H1 (cell line): ENCODE measurements around the gene ADARB2. TPM values are rescaled to one million over a fixed set of nuclear protein-coding genes. Genes with fewer than 3 reads are reported as not detected.

ENCODE experiments used
- CTCF ChIA-PET: fragments of 300-600 bp; sonication (Branson Sonifier 250); formaldehyde crosslinking; loops from one replicate; lab custom pipeline; 2021; ENCODE audit not compliant: partially characterized antibody; lab: Charles Lee
- POLR2A ChIA-PET: fragments of 300-600 bp; sonication (Branson Sonifier 250); formaldehyde crosslinking; loops from one replicate; lab custom pipeline; 2021; ENCODE audit warnings: inconsistent platforms; ENCODE audit not compliant: partially characterized antibody; lab: Charles Lee
- DNase-seq, 2 experiments: peaks; one replicate each; pipeline versions ENCODE4 v3.0.0 to v3.0.0-alpha.2; 2010 to 2022; ENCODE audit warnings: low spot score in 2 of 2, low read depth in 1 of 2, mixed read lengths in 1 of 2
- FAIRE-seq: peaks from 2 replicates; lab custom pipeline; 2011; peaks lifted over from hg19 to GRCh38; lab: Jason Lieb, UNC
- H2AFZ ChIP-seq: 2 replicates; pipeline ENCODE4 v1.8.1; 2012; ENCODE audit warnings: low read length, inconsistent platforms
- H2AK5ac ChIP-seq: 2 replicates; pipeline ENCODE4 v1.6.1; 2013; ENCODE audit warnings: low read depth, low read length
- H2BK120ac ChIP-seq: replicated peaks from 2 replicates; pipeline ENCODE3; 2013; ENCODE audit warnings: low read depth, low read length, inconsistent platforms
- H2BK12ac ChIP-seq: 2 replicates; pipeline ENCODE4 v1.6.1; 2013; ENCODE audit warnings: low read depth, low read length
- H2BK15ac ChIP-seq: 2 replicates; pipeline ENCODE4 v1.6.1; 2013; ENCODE audit warnings: low read length
- H2BK20ac ChIP-seq: 2 replicates; pipeline ENCODE4 v1.6.1; 2013; ENCODE audit warnings: low read length
- H2BK5ac ChIP-seq: 2 replicates; pipeline ENCODE4 v1.6.1; 2013; ENCODE audit warnings: low read depth, low read length
- H3K14ac ChIP-seq: 2 replicates; pipeline ENCODE4 v1.6.1; 2013; ENCODE audit warnings: inconsistent platforms; ENCODE audit not compliant: insufficient read length
- H3K18ac ChIP-seq: 2 replicates; pipeline ENCODE4 v1.6.1; 2013; ENCODE audit warnings: low read length; ENCODE audit errors: extremely low read depth
- H3K23ac ChIP-seq: 2 replicates; pipeline ENCODE4 v1.6.1; 2013; ENCODE audit warnings: inconsistent platforms; ENCODE audit not compliant: insufficient read length
- H3K23me2 ChIP-seq: 2 replicates; pipeline ENCODE4 v1.6.1; 2013; ENCODE audit warnings: low read depth, low read length
- H3K27ac ChIP-seq: 2 replicates; pipeline ENCODE4 v1.6.1; 2011; ENCODE audit warnings: low read depth, low read length, inconsistent platforms
- H3K27me3 ChIP-seq, 4 experiments: replicated peaks in 1 of 4; 1 replicate in 1 of 4; 2 replicates in 3 of 4; pipeline versions ENCODE4 v1.6.1 to v1.8.1; 2011 to 2013; ENCODE audit warnings: low read length in 3 of 4, mild to moderate bottlenecking in 3 of 4, inconsistent platforms in 2 of 4, mixed read lengths in 2 of 4, moderate library complexity in 1 of 4; ENCODE audit not compliant: control insufficient read depth in 3 of 4, insufficient read depth in 3 of 4; ENCODE audit errors: extremely low read depth in 1 of 4
- H3K36me3 ChIP-seq, 4 experiments: 2 replicates each; pipeline versions ENCODE4 v1.6.1 to v1.8.1; 2011 to 2013; ENCODE audit warnings: mild to moderate bottlenecking in 4 of 4, low read length in 3 of 4, moderate library complexity in 2 of 4, control low read depth in 1 of 4, inconsistent platforms in 1 of 4; ENCODE audit not compliant: insufficient read depth in 4 of 4, control insufficient read depth in 2 of 4
- H3K4ac ChIP-seq: replicated peaks from 2 replicates; pipeline ENCODE3; 2013; ENCODE audit warnings: low read length, low read depth, mixed read lengths, inconsistent platforms; ENCODE audit not compliant: insufficient read length
- H3K4me1 ChIP-seq, 4 experiments: replicated peaks in 1 of 4; 1 replicate in 1 of 4; 2 replicates in 3 of 4; pipeline versions ENCODE4 v1.6.1 to v1.8.1; 2011 to 2013; ENCODE audit warnings: low read length in 3 of 4, inconsistent platforms in 2 of 4, mixed read lengths in 1 of 4; ENCODE audit not compliant: insufficient read depth in 4 of 4, control insufficient read depth in 3 of 4
- H3K4me2 ChIP-seq, 2 experiments: 2 replicates each; pipeline versions ENCODE4 v1.6.1 to v1.8.1; 2011 to 2013; ENCODE audit warnings: low read depth in 2 of 2, low read length in 2 of 2, control low read depth in 1 of 2, inconsistent platforms in 1 of 2, mild to moderate bottlenecking in 1 of 2; ENCODE audit not compliant: insufficient read depth in 1 of 2
- H3K4me3 ChIP-seq, 4 experiments: fragments of 200-600, 300-600 bp in 1 of 4; sonication (generic), shearing (Covaris generic), sonication (Bioruptor Twin) in 1 of 4; 2 replicates each; pipeline versions ENCODE4 v1.5.1 to v1.8.1; 2011 to 2016; ENCODE audit warnings: low read length in 4 of 4, low read depth in 3 of 4, control low read depth in 2 of 4, inconsistent platforms in 2 of 4, mild to moderate bottlenecking in 2 of 4, mixed read lengths in 1 of 4, moderate library complexity in 1 of 4; ENCODE audit not compliant: insufficient read depth in 2 of 4; ENCODE audit errors: extremely low read depth in 1 of 4
- H3K56ac ChIP-seq: replicated peaks from 2 replicates; pipeline ENCODE3; 2013; ENCODE audit warnings: low read depth, mild to moderate bottlenecking, mixed read lengths, low read length, inconsistent platforms; ENCODE audit not compliant: insufficient read length
- H3K79me1 ChIP-seq: 2 replicates; pipeline ENCODE4 v1.6.1; 2013; ENCODE audit warnings: low read depth, low read length, control low read depth
- H3K79me2 ChIP-seq, 2 experiments: 2 replicates each; pipeline versions ENCODE4 v1.6.1 to v1.8.1; 2012 to 2013; ENCODE audit warnings: low read length in 2 of 2, mild to moderate bottlenecking in 2 of 2, inconsistent platforms in 1 of 2; ENCODE audit not compliant: insufficient read depth in 2 of 2, control insufficient read depth in 1 of 2
- H3K9ac ChIP-seq, 4 experiments: replicated peaks in 1 of 4; 1 replicate in 1 of 4; 2 replicates in 3 of 4; pipeline versions ENCODE4 v1.6.1 to v1.8.1; 2011 to 2013; ENCODE audit warnings: low read depth in 3 of 4, low read length in 3 of 4, control low read depth in 2 of 4, mild to moderate bottlenecking in 2 of 4, moderate library complexity in 2 of 4, inconsistent platforms in 1 of 4; ENCODE audit errors: extremely low read depth in 1 of 4
- H3K9me3 ChIP-seq, 2 experiments: 2 replicates each; pipeline versions ENCODE4 v1.6.1 to v1.8.1; 2012 to 2013; ENCODE audit warnings: mild to moderate bottlenecking in 2 of 2, moderate library complexity in 2 of 2, control low read depth in 1 of 2, inconsistent platforms in 1 of 2, low read depth in 1 of 2, low read length in 1 of 2, mixed read lengths in 1 of 2; ENCODE audit not compliant: insufficient read depth in 2 of 2
- H4K20me1 ChIP-seq, 2 experiments: replicated peaks in 1 of 2; 2 replicates each; pipeline versions ENCODE3 to v1.8.1; 2011 to 2013; ENCODE audit warnings: inconsistent platforms in 2 of 2, low read length in 2 of 2, mild to moderate bottlenecking in 1 of 2; ENCODE audit not compliant: insufficient read depth in 2 of 2, control insufficient read depth in 1 of 2
- H4K5ac ChIP-seq: 2 replicates; pipeline ENCODE4 v1.6.1; 2013; ENCODE audit warnings: low read length, low read depth, mixed read lengths, inconsistent platforms; ENCODE audit not compliant: insufficient read length
- H4K8ac ChIP-seq: 2 replicates; pipeline ENCODE4 v1.8.0; 2013; ENCODE audit warnings: mild to moderate bottlenecking, moderate library complexity, low read length, inconsistent platforms; ENCODE audit not compliant: insufficient read depth; ENCODE audit errors: extremely low read depth
- H4K91ac ChIP-seq: replicated peaks from 2 replicates; pipeline ENCODE3; 2013; ENCODE audit warnings: low read length, mixed read lengths, inconsistent platforms; ENCODE audit not compliant: insufficient read length
- ASH2L ChIP-seq: fragments of 200-600, 300-600 bp; sonication (generic); IDR thresholded peaks from one replicate; pipeline ENCODE4 v1.7.1; 2017; ENCODE audit warnings: low read length
- BACH1 ChIP-seq: IDR thresholded peaks from 2 replicates; pipeline ENCODE4 v1.6.1; 2012; ENCODE audit warnings: low read length, improper control_type of control experiment
- BCL11A ChIP-seq, 2 experiments: IDR thresholded peaks; one replicate each; pipeline ENCODE4 v1.6.1; 2011; ENCODE audit warnings: low read depth in 2 of 2, low read length in 2 of 2, mild to moderate bottlenecking in 2 of 2
- BRCA1 ChIP-seq: IDR thresholded peaks from 2 replicates; pipeline ENCODE4 v1.6.1; 2012; ENCODE audit warnings: low read depth, low read length, improper control_type of control experiment
- CREB1 ChIP-seq: IDR thresholded peaks from 2 replicates; pipeline ENCODE4 v1.6.1; 2012; ENCODE audit warnings: inconsistent platforms
- EGR1 ChIP-seq: IDR thresholded peaks from 2 replicates; pipeline ENCODE4 v1.6.1; 2011; ENCODE audit warnings: low read depth, low read length, borderline replicate concordance
- HDAC2 ChIP-seq, 2 experiments: fragments of 300-600 bp in 1 of 2; sonication (generic) in 1 of 2; IDR thresholded peaks; 2 replicates each; pipeline ENCODE4 v1.6.1; 2011 to 2012; ENCODE audit warnings: low read depth in 2 of 2, low read length in 2 of 2, mild to moderate bottlenecking in 2 of 2, moderate library complexity in 2 of 2, borderline replicate concordance in 1 of 2, inconsistent platforms in 1 of 2
- JUN ChIP-seq: IDR thresholded peaks from 2 replicates; pipeline ENCODE4 v1.6.1; 2011; ENCODE audit warnings: low read depth, mild to moderate bottlenecking, improper control_type of control experiment, low read length
- JUND ChIP-seq: IDR thresholded peaks from 2 replicates; pipeline ENCODE4 v1.6.1; 2011; ENCODE audit warnings: mild to moderate bottlenecking, improper control_type of control experiment, low read length
- MAFK ChIP-seq: IDR thresholded peaks from 2 replicates; pipeline ENCODE4 v1.6.1; 2012; ENCODE audit warnings: low read depth, mild to moderate bottlenecking, improper control_type of control experiment, low read length
- POLR2A ChIP-seq, 2 experiments: IDR thresholded peaks; 1 replicate in 1 of 2; 2 replicates in 1 of 2; pipeline ENCODE4 v1.6.1; 2011; ENCODE audit warnings: low read depth in 2 of 2, low read length in 2 of 2, mild to moderate bottlenecking in 2 of 2; ENCODE audit errors: control extremely low read depth in 1 of 2
- RBBP5 ChIP-seq: IDR thresholded peaks from 2 replicates; pipeline ENCODE4 v1.7.1; 2012; ENCODE audit warnings: low read depth, mild to moderate bottlenecking, inconsistent platforms, low read length, moderate library complexity, borderline replicate concordance
- RFX5 ChIP-seq: IDR thresholded peaks from 2 replicates; pipeline ENCODE4 v1.6.1; 2011; ENCODE audit warnings: low read depth, low read length, improper control_type of control experiment, borderline replicate concordance
- RXRA ChIP-seq: IDR thresholded peaks from 2 replicates; pipeline ENCODE4 v1.6.1; 2011; ENCODE audit warnings: low read depth, mild to moderate bottlenecking, low read length, moderate library complexity; ENCODE audit not compliant: insufficient read depth
- SP2 ChIP-seq: IDR thresholded peaks from 2 replicates; pipeline ENCODE4 v1.6.1; 2012; ENCODE audit warnings: mild to moderate bottlenecking, low read length, inconsistent platforms
- TAF7 ChIP-seq: optimal IDR thresholded peaks from 2 replicates; pipeline ENCODE3; 2011; ENCODE audit warnings: low read depth, mild to moderate bottlenecking, inconsistent platforms, low read length, moderate library complexity, borderline replicate concordance
- WGBS, 2 experiments: shearing (Covaris generic) in 1 of 2; methylation state at CpG; one replicate each; pipeline versions ENCODE4 v1.1.6 to v1.1.7; 2013 to 2015; ENCODE audit warnings: low lambda C conversion rate in 2 of 2, mixed read lengths in 2 of 2, inconsistent platforms in 1 of 2, low coverage in 1 of 2, missing lambda C conversion rate in 1 of 2; ENCODE audit not compliant: insufficient replicate concordance in 2 of 2, insufficient coverage in 1 of 2, insufficient read length in 1 of 2; ENCODE audit errors: extremely low coverage in 1 of 2, missing lambda C conversion rate in 1 of 2; 5-methylcytosine and 5-hydroxymethylcytosine counted together
- polyA plus RNA-seq, 7 experiments: library from polyadenylated mRNA; depleted of rRNA in 3 of 7; stranded (reverse) in 5 of 7; unstranded in 2 of 7; fragments of >200 nt in 5 of 7; fragments of 200-250 nt in 2 of 7; gene quantifications; 1 replicate in 5 of 7; 2 replicates in 1 of 7; 4 replicates in 1 of 7; pipeline versions ENCODE4 v1.2.1 to v1.2.3, GENCODE V29; 2011 to 2013; ENCODE audit warnings: missing spikeins in 2 of 7, mixed read lengths in 2 of 7
- total RNA-seq: library from RNA; stranded (reverse); fragmentation: NEBNext Ultra II Directional; extraction: Animal tissue kit (Norgen Biotek cat#: 25700); gene quantifications from 2 replicates; pipeline ENCODE4 v1.2.1, GENCODE V29; 2021

Gene ADARB2
- total and polyA plus RNA-seq, 2 of the 8 experiments (the other 6 are each of a cell fraction or from before 2014, with no cell fraction given), result 2.2 to 2.8 TPM

DNA sequence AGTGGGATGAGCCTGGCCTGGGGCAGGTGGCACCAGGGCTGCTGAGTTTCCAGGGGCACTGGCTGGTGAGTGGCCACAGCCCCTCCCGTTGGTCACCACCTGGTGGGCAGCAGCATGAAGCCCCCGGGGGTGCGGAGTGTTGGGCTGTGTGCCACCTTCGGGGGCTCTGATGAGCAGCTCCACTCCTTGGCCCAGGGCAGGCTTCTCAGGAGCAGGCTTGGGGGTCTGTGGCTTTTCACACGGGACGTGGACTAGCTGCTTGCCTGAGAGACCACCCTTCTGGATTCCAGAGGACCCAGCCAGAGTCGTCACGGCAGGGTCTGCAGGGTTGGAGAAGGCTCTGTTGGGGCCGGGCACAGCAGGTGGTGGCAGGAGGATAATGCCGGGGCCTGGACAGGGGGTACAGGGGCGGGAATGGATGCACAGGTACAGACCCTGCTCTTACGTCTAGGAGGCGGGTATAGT lies 193.1 kb downstream of the ADARB2 start:
- CTCF ChIA-PET, result no interaction called here
- H2BK5ac ChIP-seq, result no peak overlapping the region
- POLR2A ChIA-PET, result no interaction called here
- no peaks in the 10 kb centered on the region for H3K27me3 ChIP-seq
- H3K14ac ChIP-seq, result no peak overlapping the region
- no peak overlapping the region for H3K9ac ChIP-seq
- H2BK15ac ChIP-seq, result no peak overlapping the region
- H2BK20ac ChIP-seq, result no peak overlapping the region
- H2BK12ac ChIP-seq, result no peak overlapping the region
- FAIRE-seq (no peak), DNase-seq (no peak)
- no peak overlapping the region for H2BK120ac ChIP-seq
- no peak overlapping the region for H3K27ac ChIP-seq
- no peaks in the 10 kb centered on the region for H3K36me3 ChIP-seq
- H3K9me3 ChIP-seq, result peaks cover 0 to 8% of the 10 kb centered on the region in 2 experiments; a peak in 2 of 4 replicates
- H3K4me1 ChIP-seq, result no peaks in the 10 kb centered on the region
- no peaks in the 10 kb centered on the region for H4K20me1 ChIP-seq
- no peak overlapping the region for H2AK5ac ChIP-seq
- no peak overlapping the region for H4K8ac ChIP-seq
- no peak overlapping the region for H2AFZ ChIP-seq
- H3K79me2 ChIP-seq, result no peaks in the 10 kb centered on the region
- H4K91ac ChIP-seq, result no peak overlapping the region
- H3K23me2 ChIP-seq, result no peaks in the 10 kb centered on the region
- H3K4me2 ChIP-seq, result no peak overlapping the region
- no peak overlapping the region for H3K23ac ChIP-seq
- no peak overlapping the region for H4K5ac ChIP-seq
- H3K18ac ChIP-seq, result no peak overlapping the region
- H3K4me3 ChIP-seq, result no peak overlapping the region
- H3K56ac ChIP-seq, result no peak overlapping the region
- no peak overlapping the region for H3K4ac ChIP-seq
- 83% methylated on average over 13 of the region's 13 CpGs; no CpG with 5 or more reads in 1 of the 2 experiments for WGBS, 2 experiments
- H3K79me1 ChIP-seq, result no peaks in the 10 kb centered on the region
- TF ChIP-seq SP2 (no peak), BRCA1 (no peak), POLR2A (IDR thresholded peaks at IDR 0.05; ENCODE audit: control extremely low read depth in 1 of 2, low read depth in 2 of 2, low read length in 2 of 2) (no peak), RBBP5 (no peak), BACH1 (no peak), CREB1 (no peak), RXRA (no peak), MAFK (no peak), JUND (no peak), ASH2L (no peak), JUN (no peak), BCL11A (IDR thresholded peaks at IDR 0.05; ENCODE audit: low read depth in 2 of 2, low read length in 2 of 2) (no peak), EGR1 (no peak), TAF7 (no peak), HDAC2 (IDR thresholded peaks at IDR 0.05; ENCODE audit: borderline replicate concordance in 1 of 2, low read depth in 2 of 2, low read length in 2 of 2) (no peak), RFX5 (no peak)
